Lung (tissue), 12 donors: ENCODE measurements around the gene PNKD. TPM values are rescaled to one million over a fixed set of nuclear protein-coding genes. Genes with fewer than 3 reads are reported as not detected.
A peak's percentile ranks its signal among the peaks of the same experiment; 100 is the strongest.
"Not testable (repeated sequence)": the region's sequence is repeated elsewhere in the genome, so short reads cannot be mapped to it uniquely, and the experiment has no call there.

ENCODE experiments used
- ATAC-seq: fragments of 200-7000 bp; cut with Tn5 transposase; one replicate; pipeline ENCODE4 v1.9.1; 2020; ENCODE audit warnings: moderate number of reproducible peaks; ENCODE audit not compliant: insufficient read depth, low FRiP score
- DNase-seq, 3 donors: peaks; one replicate each; pipeline ENCODE4 v3.0.0-alpha.2; 2013 to 2017
- H3K27ac ChIP-seq, 2 donors: one replicate each; pipeline ENCODE4 v1.5.1; 2013; ENCODE audit warnings: mild to moderate bottlenecking in 2 of 2, moderate library complexity in 2 of 2, control low read depth in 1 of 2, inconsistent platforms in 1 of 2, low read depth in 1 of 2, low read length in 1 of 2
- H3K27me3 ChIP-seq, 3 donors: one replicate each; pipeline ENCODE4 v1.5.1; 2013; ENCODE audit warnings: low read length in 2 of 3; ENCODE audit not compliant: control insufficient read depth in 3 of 3, insufficient read depth in 3 of 3
- H3K36me3 ChIP-seq, 4 donors: one replicate each; pipeline ENCODE4 v1.5.1; 2013; ENCODE audit warnings: low read length in 4 of 4, mild to moderate bottlenecking in 1 of 4, moderate library complexity in 1 of 4; ENCODE audit not compliant: control insufficient read depth in 4 of 4, insufficient read depth in 4 of 4
- H3K4me1 ChIP-seq, 5 donors: one replicate each; pipeline ENCODE4 v1.5.1; 2013; ENCODE audit warnings: low read length in 5 of 5, mild to moderate bottlenecking in 2 of 5, moderate library complexity in 1 of 5; ENCODE audit not compliant: control insufficient read depth in 5 of 5, insufficient read depth in 5 of 5
- H3K4me3 ChIP-seq: one replicate; pipeline ENCODE4 v1.5.1; 2013; ENCODE audit warnings: mild to moderate bottlenecking, control low read depth, moderate library complexity
- H3K9ac ChIP-seq, 2 donors: one replicate each; pipeline ENCODE4 v1.5.1; 2013; ENCODE audit warnings: low read length in 2 of 2, control low read depth in 1 of 2; ENCODE audit not compliant: insufficient read depth in 1 of 2
- H3K9me3 ChIP-seq, 4 donors: one replicate each; pipeline ENCODE4 v1.5.1; 2013; ENCODE audit warnings: low read length in 3 of 4, mild to moderate bottlenecking in 1 of 4, moderate library complexity in 1 of 4; ENCODE audit not compliant: control insufficient read depth in 4 of 4, insufficient read depth in 3 of 4
- WGBS, 2 donors: extraction: QIAGEN DNeasy Blood & Tissue Kit; methylation state at CpG; one replicate each; pipeline ENCODE4 v1.1.7; 2013; 5-methylcytosine and 5-hydroxymethylcytosine counted together
- polyA plus RNA-seq, 2 donors: library from polyadenylated mRNA; stranded (reverse); fragments of 200-250 nt; gene quantifications; one replicate each; pipeline ENCODE4 v1.2.1, GENCODE V29; 2013
- total RNA-seq, 2 donors: library from RNA; depleted of rRNA in 1 of 2; stranded (reverse); fragments of >200 nt in 1 of 2; gene quantifications; one replicate each; pipeline ENCODE4 v1.2.1, GENCODE V29; 2014 to 2021
- TF ChIP-seq, protein P1 (sequence below): IDR thresholded peaks from 2 replicates; pipeline ENCODE4 v1.5.1; 2012; ENCODE audit warnings: mild to moderate bottlenecking; ENCODE audit errors: control extremely low read depth, extremely low read depth
- donor health status: control.
- donor health status: control.
- donor health status: Bipolar disorder and iron deficiency.
- donor health status: healthy.
- donor health status: DM: yes; HTN: yes; CAD: no.

Gene PNKD
- total and polyA plus RNA-seq, 4 donors, result 83.8 to 137 (median 114) TPM

DNA sequence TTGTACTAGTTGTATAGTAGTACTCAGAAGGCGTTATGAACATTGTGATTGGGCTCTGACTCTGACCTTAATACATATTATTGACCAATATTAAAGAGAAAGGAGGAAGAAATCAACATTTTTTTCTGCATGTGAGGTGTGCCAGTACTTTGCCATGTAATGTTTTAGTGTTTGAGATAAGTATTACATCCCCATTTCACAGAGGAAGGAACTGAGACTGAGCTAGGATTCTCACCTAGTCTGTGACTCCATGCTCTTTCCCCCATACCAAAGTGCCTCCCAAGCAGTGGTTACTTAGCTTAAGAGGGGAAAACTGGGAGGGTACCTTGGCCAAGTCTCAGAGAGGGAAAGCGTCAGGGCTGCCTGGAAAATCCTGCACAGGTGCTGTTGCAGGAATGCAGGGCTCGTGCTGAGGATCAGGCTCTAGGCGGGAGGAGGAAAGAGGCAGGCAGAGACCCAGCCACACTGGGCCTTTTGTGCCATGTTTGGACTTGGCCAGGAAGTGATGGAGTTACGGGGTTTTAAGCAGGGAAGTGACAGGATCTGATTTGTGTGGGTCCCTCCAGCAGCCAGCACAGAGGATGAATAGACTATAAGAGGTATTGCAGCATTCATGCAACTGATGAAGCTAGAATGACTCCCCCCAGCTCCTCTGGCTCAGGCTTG lies 1.7 kb downstream of the PNKD start:
- Histone ChIP-seq H3K9ac (peak overlapping the region in 1 of 2 donors; percentile 59), H3K36me3 (peaks cover 18 to 32% (median 26%) of the 10 kb centered on the region in 4 donors), H3K27ac (peak overlapping the region in 1 of 2 donors; percentile 65), H3K9me3 (no peaks in the 10 kb centered on the region), H3K4me1 (peaks cover 5 to 27% (median 11%) of the 10 kb centered on the region in 5 donors), H3K27me3 (no peaks in the 10 kb centered on the region), H3K4me3 (no peak overlapping the region)
- ATAC-seq (no peak), DNase-seq (no peak)
- WGBS, 2 donors, result 55 to 76% methylated on average over 5 of the region's 5 CpGs
- TF ChIP-seq, protein P1, sequence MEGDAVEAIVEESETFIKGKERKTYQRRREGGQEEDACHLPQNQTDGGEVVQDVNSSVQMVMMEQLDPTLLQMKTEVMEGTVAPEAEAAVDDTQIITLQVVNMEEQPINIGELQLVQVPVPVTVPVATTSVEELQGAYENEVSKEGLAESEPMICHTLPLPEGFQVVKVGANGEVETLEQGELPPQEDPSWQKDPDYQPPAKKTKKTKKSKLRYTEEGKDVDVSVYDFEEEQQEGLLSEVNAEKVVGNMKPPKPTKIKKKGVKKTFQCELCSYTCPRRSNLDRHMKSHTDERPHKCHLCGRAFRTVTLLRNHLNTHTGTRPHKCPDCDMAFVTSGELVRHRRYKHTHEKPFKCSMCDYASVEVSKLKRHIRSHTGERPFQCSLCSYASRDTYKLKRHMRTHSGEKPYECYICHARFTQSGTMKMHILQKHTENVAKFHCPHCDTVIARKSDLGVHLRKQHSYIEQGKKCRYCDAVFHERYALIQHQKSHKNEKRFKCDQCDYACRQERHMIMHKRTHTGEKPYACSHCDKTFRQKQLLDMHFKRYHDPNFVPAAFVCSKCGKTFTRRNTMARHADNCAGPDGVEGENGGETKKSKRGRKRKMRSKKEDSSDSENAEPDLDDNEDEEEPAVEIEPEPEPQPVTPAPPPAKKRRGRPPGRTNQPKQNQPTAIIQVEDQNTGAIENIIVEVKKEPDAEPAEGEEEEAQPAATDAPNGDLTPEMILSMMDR, result no peak

DNA sequence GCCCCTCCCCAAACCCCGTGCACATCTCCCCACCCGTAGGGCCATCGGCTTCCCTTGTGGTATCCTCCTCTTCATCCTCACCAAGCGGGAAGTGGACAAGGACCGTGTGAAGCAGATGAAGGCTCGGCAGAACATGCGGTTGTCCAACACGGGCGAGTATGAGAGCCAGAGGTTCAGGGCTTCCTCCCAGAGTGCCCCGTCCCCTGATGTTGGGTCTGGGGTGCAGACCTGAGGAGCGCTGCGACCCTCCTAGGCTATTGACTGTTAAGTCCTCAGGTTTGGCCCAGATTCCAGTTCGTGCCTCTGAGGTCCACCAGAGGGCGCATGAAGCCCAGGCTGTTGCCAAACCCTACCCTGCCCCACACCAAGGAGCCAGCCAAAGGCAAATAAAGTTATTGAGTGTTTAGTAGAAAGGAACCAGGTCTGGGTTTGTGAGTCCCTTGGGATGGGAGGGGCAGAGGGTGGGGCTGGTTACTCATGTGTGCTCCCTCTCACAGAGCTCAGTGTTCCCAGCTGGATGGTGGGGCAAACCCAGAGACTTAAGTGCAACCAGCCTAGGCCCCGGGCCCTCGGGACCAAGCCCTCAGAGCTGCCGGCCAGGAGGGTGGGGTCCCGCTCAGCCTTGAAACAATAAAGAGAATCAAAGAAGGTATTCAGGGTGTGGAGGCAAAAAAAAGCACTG lies 2.4 kb downstream of the PNKD start:
- ATAC-seq (peak; percentile 63), DNase-seq (peak; percentile 86 to 91 (median 89))
- Histone ChIP-seq H3K36me3 (peaks cover 18 to 35% (median 27%) of the 10 kb centered on the region in 4 donors), H3K9ac (peak overlapping the region in 1 of 2 donors; percentile 32), H3K4me1 (peaks cover 5 to 27% (median 11%) of the 10 kb centered on the region in 5 donors), H3K9me3 (no peaks in the 10 kb centered on the region), H3K4me3 (no peak overlapping the region), H3K27me3 (no peaks in the 10 kb centered on the region), H3K27ac (peak overlapping the region; percentile 22 to 65)
- 21 to 36% methylated on average over 18 of the region's 18 CpGs for WGBS, 2 donors
- TF ChIP-seq, protein P1, result peak; percentile 87

DNA sequence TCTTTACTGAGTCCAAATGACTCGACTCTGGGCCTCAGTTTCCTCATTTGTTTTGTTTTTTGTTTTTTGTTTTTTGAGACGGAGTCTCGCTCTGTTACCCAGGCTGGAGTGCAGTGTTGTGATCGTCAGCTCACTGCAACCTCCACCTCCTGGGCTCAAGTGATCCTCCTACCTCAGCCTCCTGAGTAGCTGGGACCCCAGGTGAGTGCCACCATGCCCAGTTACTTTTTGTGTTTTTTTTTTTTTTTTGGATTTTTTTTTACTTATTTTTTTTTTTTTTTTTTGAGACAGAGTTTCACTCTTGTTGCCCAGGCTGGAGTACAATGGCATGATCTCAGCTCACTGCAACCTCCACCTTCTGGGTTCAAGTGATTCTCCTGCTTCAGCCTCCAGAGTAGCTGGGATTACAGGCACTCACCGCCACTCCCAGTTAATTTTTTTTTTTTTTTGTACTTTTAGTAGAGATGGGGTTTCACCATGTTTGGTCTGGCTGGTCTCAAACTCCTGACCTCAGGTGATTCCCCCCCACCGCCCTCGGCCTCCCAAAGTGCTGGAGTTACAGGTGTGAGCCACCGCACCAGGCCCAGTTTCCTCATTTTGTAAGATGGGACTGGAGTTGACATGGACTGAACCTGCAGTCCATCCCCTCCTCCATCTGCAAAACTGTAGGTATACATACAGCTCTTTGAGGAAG lies 3.0 kb downstream of the PNKD start:
- Histone ChIP-seq H3K36me3 (peaks cover 24 to 42% (median 32%) of the 10 kb centered on the region in 4 donors), H3K4me1 (peaks cover 5 to 27% (median 11%) of the 10 kb centered on the region in 5 donors), H3K27ac (peak overlapping the region; percentile 22 to 55)
- not testable (repeated sequence) for DNase-seq, H3K9me3 ChIP-seq, H3K4me3 ChIP-seq, H3K27me3 ChIP-seq, ATAC-seq, H3K9ac ChIP-seq
- 83 to 94% methylated on average over 8 of the region's 8 CpGs for WGBS, 2 donors

DNA sequence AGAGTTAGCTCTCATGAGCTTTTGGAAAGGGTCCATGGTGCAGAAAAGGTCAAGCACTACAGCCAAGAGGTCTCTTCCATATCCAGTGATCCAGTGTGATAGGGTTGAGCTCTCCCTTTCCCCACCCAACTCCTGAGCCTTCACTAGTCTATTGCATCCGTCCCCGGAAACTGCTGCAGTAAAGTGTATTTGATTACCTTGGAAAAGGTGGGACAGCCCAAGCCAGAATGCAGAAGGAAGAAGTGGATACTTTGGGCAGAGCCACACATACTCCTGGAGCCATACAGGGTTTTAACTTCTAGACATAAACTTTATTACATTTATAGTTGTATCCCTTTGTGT lies 3.6 kb downstream of the PNKD start:
- Histone ChIP-seq H3K27ac (peak overlapping the region in 1 of 2 donors; percentile 55), H3K27me3 (no peaks in the 10 kb centered on the region), H3K4me3 (no peak overlapping the region), H3K36me3 (peaks cover 25 to 47% (median 36%) of the 10 kb centered on the region in 4 donors), H3K4me1 (peaks cover 5 to 26% (median 11%) of the 10 kb centered on the region in 5 donors), H3K9me3 (no peaks in the 10 kb centered on the region), H3K9ac (no peak overlapping the region)
- ATAC-seq (no peak), DNase-seq (no peak)
- TF ChIP-seq, protein P1, result no peak
- WGBS, 2 donors, result 65 to 95% methylated on average over 2 of the region's 2 CpGs
